DMS153 treated with DMSO at 0.1 percent for 48 hours (cell line): Measurements from ENCODE around the gene COL8A2.

ENCODE experiments used
- DNase-seq: peaks from one replicate; lab custom pipeline; 2025; ENCODE audit not compliant: unreplicated experiment; lab: John Stamatoyannopoulos, UW

COL8A2 gene

GRCh38 chr1:36137226-36137625, 12.2 kb upstream of the COL8A2 start:
- DNase-seq, result no peak

GRCh38 chr1:36136535-36136934, 11.5 kb upstream of the COL8A2 start:
- no peak for DNase-seq

- DNase-seq, result no peak
These were observed 10.8 kb upstream of the COL8A2 start for GRCh38 chr1:36135796-36136195.

GRCh38 chr1:36135330-36135667, 10.3 kb upstream of the COL8A2 start:
- no peak for DNase-seq

GRCh38 chr1:36134505-36135329, 9.7 kb upstream of the COL8A2 start:
- peak; percentile 55 for DNase-seq

GRCh38 chr1:36134031-36134430, 9.0 kb upstream of the COL8A2 start:
- DNase-seq, result no peak

GRCh38 chr1:36133484-36133883, 8.5 kb upstream of the COL8A2 start:
- DNase-seq, result peak; percentile 26

GRCh38 chr1:36132029-36132428, 7.0 kb upstream of the COL8A2 start:
- no peak for DNase-seq

GRCh38 chr1:36128905-36129206, 3.8 kb upstream of the COL8A2 start:
- DNase-seq, result no peak

- DNase-seq, result no peak
These were observed 3.3 kb upstream of the COL8A2 start for GRCh38 chr1:36128126-36128904.

- no peak for DNase-seq
These were observed 1.9 kb upstream of the COL8A2 start for GRCh38 chr1:36126797-36127500.

GRCh38 chr1:36126005-36126716, 1.1 kb upstream of the COL8A2 start:
- DNase-seq, result no peak

- DNase-seq, result no peak
These were observed 456 bp downstream of the COL8A2 start for GRCh38 chr1:36124404-36125128.

GRCh38 chr1:36123356-36123755, 1.7 kb downstream of the COL8A2 start:
- DNase-seq, result no peak

- no peak for DNase-seq
These were observed 2.7 kb downstream of the COL8A2 start for GRCh38 chr1:36122062-36123030.

GRCh38 chr1:36119456-36119855, 5.6 kb downstream of the COL8A2 start:
- no peak for DNase-seq

GRCh38 chr1:36118447-36119204, 6.4 kb downstream of the COL8A2 start:
- no peak for DNase-seq

GRCh38 chr1:36116901-36117300, 8.1 kb downstream of the COL8A2 start:
- no peak for DNase-seq

GRCh38 chr1:36115931-36116330, 9.1 kb downstream of the COL8A2 start:
- no peak for DNase-seq
